Measurements from ENCODE around the gene TGFB3. TPM values are rescaled to one million over a fixed set of nuclear protein-coding genes. Genes with fewer than 3 reads are reported as not detected.
A peak's percentile ranks its signal among the peaks of the same experiment; 100 is the strongest.

TGFB3 gene
- total RNA-seq, 2 experiments from 2014 or later, result 1.1 to 5.5 TPM

DNA sequence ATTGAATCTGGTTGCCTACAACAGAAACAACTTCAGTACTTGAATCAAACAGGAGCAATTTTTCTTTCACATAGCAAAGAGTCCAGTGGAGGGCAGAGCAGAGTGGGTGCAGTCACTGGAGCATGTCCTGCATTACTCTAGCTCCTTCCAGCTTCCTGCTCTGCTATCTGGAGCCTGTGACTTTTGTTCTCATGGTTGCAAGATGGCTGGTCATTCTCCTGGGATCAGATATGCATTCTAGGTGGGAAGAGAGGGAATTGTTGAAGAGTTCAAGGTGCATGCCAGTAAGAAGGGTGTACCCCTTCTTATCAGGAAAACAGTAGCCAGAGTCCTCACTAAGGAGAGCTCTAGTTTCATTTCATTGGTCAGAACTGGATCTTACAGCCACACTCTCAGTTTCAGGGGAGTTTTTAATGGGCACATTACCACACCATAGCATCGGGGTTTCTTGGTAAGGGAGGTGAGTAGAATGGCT is 11.8 kb upstream of the TGFB3 start:
- POLR2A ChIA-PET, result interaction anchor here (0.6 kb wide), 1 partner anchor 166 kb away, joined by 4 read pairs; no protein-coding TSS in a partner anchor
- BruUV-seq (replicated peaks), result no TSS peak
- intact Hi-C loops (cut with micrococcal nuclease; ENCODE audit: unreplicated experiment), result no loop called here

DNA sequence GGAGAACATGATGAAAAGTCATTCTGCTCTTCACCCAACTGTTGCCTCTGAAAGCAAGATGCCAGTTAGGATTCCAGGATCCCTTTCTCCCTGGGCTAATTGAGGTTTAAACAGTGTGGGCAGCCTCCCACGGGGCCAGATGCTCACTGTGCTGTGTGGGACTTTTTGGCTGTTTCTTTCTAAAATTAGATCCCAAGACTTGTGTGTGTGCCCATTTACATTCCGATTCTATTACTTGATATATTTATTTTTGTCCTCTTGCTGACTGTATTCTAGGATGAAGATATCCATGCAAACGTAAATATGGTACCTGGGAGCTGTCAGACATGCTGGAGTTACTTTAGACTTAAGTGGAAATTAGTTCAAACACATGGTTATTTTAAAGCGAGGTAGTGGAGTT is 10.0 kb upstream of the TGFB3 start:
- no peaks in the 10 kb centered on the region for H4K20me1 ChIP-seq (ENCODE audit: insufficient read depth, low read length)
- BruUV-seq (replicated peaks), result no TSS peak
- DNase-seq (ENCODE audit: low spot score), result no peak
- H2AFZ ChIP-seq (ENCODE audit: low read length), result no peak overlapping the region
- no peaks in the 10 kb centered on the region for H3K36me3 ChIP-seq (ENCODE audit: insufficient read depth, low read length)
- H3K79me2 ChIP-seq (ENCODE audit: insufficient read depth, low read depth, low read length), result no peaks in the 10 kb centered on the region
- no peak for TF ChIP-seq EZH2phosphoT487 (IDR thresholded peaks at IDR 0.05; ENCODE audit: borderline replicate concordance, low read depth, low read length)
- TF ChIP-seq, protein P1, sequence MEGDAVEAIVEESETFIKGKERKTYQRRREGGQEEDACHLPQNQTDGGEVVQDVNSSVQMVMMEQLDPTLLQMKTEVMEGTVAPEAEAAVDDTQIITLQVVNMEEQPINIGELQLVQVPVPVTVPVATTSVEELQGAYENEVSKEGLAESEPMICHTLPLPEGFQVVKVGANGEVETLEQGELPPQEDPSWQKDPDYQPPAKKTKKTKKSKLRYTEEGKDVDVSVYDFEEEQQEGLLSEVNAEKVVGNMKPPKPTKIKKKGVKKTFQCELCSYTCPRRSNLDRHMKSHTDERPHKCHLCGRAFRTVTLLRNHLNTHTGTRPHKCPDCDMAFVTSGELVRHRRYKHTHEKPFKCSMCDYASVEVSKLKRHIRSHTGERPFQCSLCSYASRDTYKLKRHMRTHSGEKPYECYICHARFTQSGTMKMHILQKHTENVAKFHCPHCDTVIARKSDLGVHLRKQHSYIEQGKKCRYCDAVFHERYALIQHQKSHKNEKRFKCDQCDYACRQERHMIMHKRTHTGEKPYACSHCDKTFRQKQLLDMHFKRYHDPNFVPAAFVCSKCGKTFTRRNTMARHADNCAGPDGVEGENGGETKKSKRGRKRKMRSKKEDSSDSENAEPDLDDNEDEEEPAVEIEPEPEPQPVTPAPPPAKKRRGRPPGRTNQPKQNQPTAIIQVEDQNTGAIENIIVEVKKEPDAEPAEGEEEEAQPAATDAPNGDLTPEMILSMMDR (conservative IDR thresholded peaks at IDR 0.05; ENCODE audit: low read length), result no peak
- ChIA-PET POLR2A (no interaction called here), CTCF (ENCODE audit: unreplicated experiment) (no interaction called here)
- H3K4me1 ChIP-seq (ENCODE audit: insufficient read depth, low read length, poor library complexity, severe bottlenecking), result peaks cover 9% of the 10 kb centered on the region
- H3K4me2 ChIP-seq (ENCODE audit: low read length), result no peak overlapping the region
- H3K27ac ChIP-seq (ENCODE audit: low read depth, low read length, poor library complexity, severe bottlenecking), result no peak overlapping the region
- intact Hi-C loops (cut with micrococcal nuclease; ENCODE audit: unreplicated experiment), result no loop called here
- H3K9me3 ChIP-seq (ENCODE audit: low read length), result no peaks in the 10 kb centered on the region
- H3K4me3 ChIP-seq (ENCODE audit: low read depth, low read length, poor library complexity, severe bottlenecking), result no peak overlapping the region
- no peaks in the 10 kb centered on the region for H3K9me2 ChIP-seq (ENCODE audit: insufficient read depth, low read length)

More for the DNA sequence above, 11.8 kb upstream of the TGFB3 start:
- Histone ChIP-seq H3K4me1 (ENCODE audit: insufficient read depth, low read length, poor library complexity, severe bottlenecking) (peaks cover 9% of the 10 kb centered on the region), H3K9me2 (ENCODE audit: insufficient read depth, low read length) (no peaks in the 10 kb centered on the region), H3K4me3 (ENCODE audit: low read depth, low read length, poor library complexity, severe bottlenecking) (no peak overlapping the region), H3K79me2 (ENCODE audit: insufficient read depth, low read depth, low read length) (no peaks in the 10 kb centered on the region), H2AFZ (ENCODE audit: low read length) (peak overlapping the region; percentile 30; the same call in 1 of the 2 replicates), H3K27ac (ENCODE audit: low read depth, low read length, poor library complexity, severe bottlenecking) (no peak overlapping the region), H4K20me1 (ENCODE audit: insufficient read depth, low read length) (no peaks in the 10 kb centered on the region), H3K36me3 (ENCODE audit: insufficient read depth, low read length) (no peaks in the 10 kb centered on the region), H3K4me2 (ENCODE audit: low read length) (peak overlapping the region; percentile 30), H3K9me3 (ENCODE audit: low read length) (no peaks in the 10 kb centered on the region)
- DNase-seq (ENCODE audit: low spot score), result peak; percentile 45
- CTCF ChIA-PET (ENCODE audit: unreplicated experiment), result no interaction called here
- TF ChIP-seq EZH2phosphoT487 (IDR thresholded peaks at IDR 0.05; ENCODE audit: borderline replicate concordance, low read depth, low read length), result no peak
- TF ChIP-seq, protein P1 (conservative IDR thresholded peaks at IDR 0.05; ENCODE audit: low read length), result peak; percentile 58

DNA sequence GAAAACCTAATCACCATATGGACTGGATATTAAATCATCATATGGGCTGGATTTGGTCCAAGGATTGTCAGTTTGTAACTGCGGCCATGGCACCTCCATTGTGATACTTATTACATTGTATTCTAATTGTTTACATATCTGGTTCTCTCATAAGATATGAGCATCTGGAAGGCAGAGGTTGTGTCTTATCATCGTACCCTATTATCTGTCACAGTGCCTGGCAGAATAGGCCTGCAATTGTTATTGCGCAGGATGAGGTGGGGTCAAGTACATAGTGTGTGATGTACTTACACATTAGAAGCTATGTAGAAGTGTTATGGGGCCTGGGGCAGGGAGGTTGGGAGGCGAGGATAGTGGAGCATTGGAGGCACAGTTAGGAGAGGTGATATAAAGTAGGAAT is 8.5 kb upstream of the TGFB3 start:
- Histone ChIP-seq H3K9me3 (ENCODE audit: low read length) (no peaks in the 10 kb centered on the region), H3K27ac (ENCODE audit: low read depth, low read length, poor library complexity, severe bottlenecking) (no peak overlapping the region), H3K9me2 (ENCODE audit: insufficient read depth, low read length) (no peaks in the 10 kb centered on the region), H3K36me3 (ENCODE audit: insufficient read depth, low read length) (no peaks in the 10 kb centered on the region), H3K4me2 (ENCODE audit: low read length) (no peak overlapping the region), H2AFZ (ENCODE audit: low read length) (no peak overlapping the region), H3K79me2 (ENCODE audit: insufficient read depth, low read depth, low read length) (no peaks in the 10 kb centered on the region), H3K4me1 (ENCODE audit: insufficient read depth, low read length, poor library complexity, severe bottlenecking) (peaks cover 15% of the 10 kb centered on the region), H4K20me1 (ENCODE audit: insufficient read depth, low read length) (no peaks in the 10 kb centered on the region), H3K4me3 (ENCODE audit: low read depth, low read length, poor library complexity, severe bottlenecking) (no peak overlapping the region)
- POLR2A ChIA-PET, result no interaction called here
- TF ChIP-seq, protein P1 (conservative IDR thresholded peaks at IDR 0.05; ENCODE audit: low read length), result no peak
- TF ChIP-seq EZH2phosphoT487 (IDR thresholded peaks at IDR 0.05; ENCODE audit: borderline replicate concordance, low read depth, low read length), result no peak
- intact Hi-C loops (cut with micrococcal nuclease; ENCODE audit: unreplicated experiment), result no loop called here
- DNase-seq (ENCODE audit: low spot score), result no peak
- CTCF ChIA-PET (ENCODE audit: unreplicated experiment), result no interaction called here
- no TSS peak for BruUV-seq (replicated peaks)
